Activated CD4-positive, alpha-beta T cell treated with anti-CD3 and anti-CD28 coated beads, Interleukin-2, amount 10 ng/mL, durations not matched to agents 7 days and 5 days (primary cell): ENCODE results near the gene ABAT. TPM values are rescaled to one million over a fixed set of nuclear protein-coding genes. Genes with fewer than 3 reads are reported as not detected.

Experiments used
- CTCF ChIA-PET: fragments of 350-600 bp; sonication (Branson Sonifier 250); formaldehyde crosslinking; loops from one replicate; lab custom pipeline; 2021; ENCODE audit warnings: antibody characterized with exemption; lab: Charles Lee
- POLR2A ChIA-PET: fragments of 350-600 bp; sonication (Branson Sonifier 250); formaldehyde crosslinking; loops from one replicate; lab custom pipeline; 2021; ENCODE audit warnings: antibody characterized with exemption; lab: Charles Lee
- DNase-seq: peaks from one replicate; pipeline ENCODE4 v3.0.0-alpha.2; 2020
- H3K27ac Mint-ChIP-seq: one replicate; pipeline ENCODE4 v1.8.0; 2021; ENCODE audit warnings: mild to moderate bottlenecking, moderate library complexity, mixed read lengths
- H3K27me3 Mint-ChIP-seq: one replicate; pipeline ENCODE4 v1.8.0; 2021; ENCODE audit warnings: mixed read lengths
- H3K36me3 Mint-ChIP-seq: one replicate; pipeline ENCODE4 v1.8.0; 2021; ENCODE audit warnings: low read depth, mixed read lengths
- H3K4me1 Mint-ChIP-seq: one replicate; pipeline ENCODE4 v1.8.0; 2021; ENCODE audit warnings: mixed read lengths
- H3K4me3 Mint-ChIP-seq: one replicate; pipeline ENCODE4 v1.8.0; 2021; ENCODE audit warnings: mild to moderate bottlenecking, moderate library complexity, mixed read lengths
- H3K9me3 Mint-ChIP-seq: one replicate; pipeline ENCODE4 v1.8.0; 2021; ENCODE audit warnings: mixed read lengths
- total RNA-seq, 2 experiments: library from RNA; stranded (reverse); gene quantifications; one replicate each; pipeline ENCODE4 v1.2.3, GENCODE V29; 2021

Gene ABAT
- total RNA-seq, 2 experiments from 2014 or later: 5.4 to 5.6 TPM

DNA sequence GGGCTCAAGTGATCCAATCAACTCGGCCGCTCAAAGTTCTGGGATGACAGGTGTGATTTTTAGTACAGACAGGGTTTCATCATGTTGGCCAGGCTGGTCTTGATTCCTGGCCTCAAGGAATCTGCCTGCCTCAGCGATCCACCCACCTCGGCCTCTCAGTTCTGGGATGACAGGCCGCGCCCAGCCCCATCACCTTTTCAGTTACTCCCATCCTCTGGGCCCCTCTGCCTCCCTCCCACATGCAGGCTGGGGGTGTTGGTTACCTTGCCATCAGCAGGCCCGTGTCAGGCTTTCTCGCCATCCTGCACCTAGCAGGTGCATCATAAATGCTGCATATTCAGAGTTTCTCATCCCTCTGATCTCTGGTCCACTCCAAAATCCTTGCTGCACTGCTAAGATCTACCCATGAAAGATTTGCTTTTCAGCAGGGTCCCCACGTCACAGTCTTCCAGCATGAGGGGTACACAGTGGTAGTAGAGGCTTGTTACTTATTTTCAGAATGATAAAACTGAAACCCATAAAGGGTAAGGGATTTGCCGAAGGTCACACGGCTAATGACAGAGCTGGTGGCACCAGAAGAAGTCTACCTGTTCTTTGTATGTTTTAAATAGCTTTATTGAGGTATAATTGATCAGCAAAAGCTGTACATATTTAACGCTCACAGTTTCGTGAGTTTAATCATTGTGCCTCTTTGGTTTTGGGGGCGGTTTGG, 139.8 kb downstream of the ABAT start:
- H3K4me1 Mint-ChIP-seq: peaks cover 19% of the 10 kb centered on the region
- no peak overlapping the region for H3K27ac Mint-ChIP-seq
- POLR2A ChIA-PET: no interaction called here
- no peaks in the 10 kb centered on the region for H3K27me3 Mint-ChIP-seq
- DNase-seq: no peak
- CTCF ChIA-PET: interaction anchor here (0.7 kb wide), 1 partner anchor 27 kb away, joined by 4 read pairs; no protein-coding TSS in a partner anchor
- H3K4me3 Mint-ChIP-seq: no peak overlapping the region
- H3K9me3 Mint-ChIP-seq: no peaks in the 10 kb centered on the region
- H3K36me3 Mint-ChIP-seq: peaks cover 67% of the 10 kb centered on the region

DNA sequence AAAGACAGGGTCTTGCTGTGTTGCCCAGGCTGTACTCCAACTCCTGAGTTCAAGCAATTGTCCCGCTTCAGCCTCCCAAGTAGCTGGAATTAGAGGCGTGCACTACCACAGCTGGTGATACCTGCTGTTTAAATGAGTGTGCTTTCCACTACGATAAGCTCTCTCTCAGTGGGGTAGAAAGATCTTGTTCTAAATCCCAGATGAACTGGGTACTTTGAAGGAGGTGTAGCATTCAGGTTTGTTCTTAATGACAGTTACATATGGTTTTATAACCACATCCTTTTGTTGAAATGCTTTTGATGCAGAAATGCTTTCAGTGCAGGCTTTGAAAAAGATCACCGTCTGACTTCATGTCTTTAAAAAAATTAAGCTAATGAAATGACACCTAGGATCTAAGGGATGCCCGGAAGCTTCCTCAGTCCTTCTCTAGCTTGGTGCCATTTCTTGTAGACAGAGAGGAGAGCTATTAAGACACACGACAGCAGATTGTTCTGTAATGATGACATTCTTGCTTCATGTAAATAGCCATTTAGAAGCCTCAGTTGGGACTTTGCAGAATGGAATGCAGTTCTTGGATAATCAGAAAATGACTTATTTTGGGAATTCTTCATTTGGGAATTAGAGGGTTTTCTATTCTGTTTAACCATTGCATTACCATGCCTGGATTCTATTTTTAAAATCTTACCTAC, 142.7 kb downstream of the ABAT start:
- CTCF ChIA-PET: interaction anchor here (0.9 to 1.5 kb wide), 3 partner anchors 12 to 63 kb away, joined by 3 to 6 read pairs (median 4); no protein-coding TSS in a partner anchor
- Mint-ChIP-seq H3K4me3 (no peak overlapping the region), H3K36me3 (peaks cover 67% of the 10 kb centered on the region), H3K4me1 (peaks cover 19% of the 10 kb centered on the region), H3K27ac (peak overlapping the region; percentile 76), H3K9me3 (no peaks in the 10 kb centered on the region), H3K27me3 (no peaks in the 10 kb centered on the region)
- peak; percentile 27 for DNase-seq
- POLR2A ChIA-PET: interaction anchor here (0.9 to 1.7 kb wide), 2 partner anchors 37 to 52 kb away, joined by 3 to 5 read pairs; partner anchors contain the start of gene CARHSP1

DNA sequence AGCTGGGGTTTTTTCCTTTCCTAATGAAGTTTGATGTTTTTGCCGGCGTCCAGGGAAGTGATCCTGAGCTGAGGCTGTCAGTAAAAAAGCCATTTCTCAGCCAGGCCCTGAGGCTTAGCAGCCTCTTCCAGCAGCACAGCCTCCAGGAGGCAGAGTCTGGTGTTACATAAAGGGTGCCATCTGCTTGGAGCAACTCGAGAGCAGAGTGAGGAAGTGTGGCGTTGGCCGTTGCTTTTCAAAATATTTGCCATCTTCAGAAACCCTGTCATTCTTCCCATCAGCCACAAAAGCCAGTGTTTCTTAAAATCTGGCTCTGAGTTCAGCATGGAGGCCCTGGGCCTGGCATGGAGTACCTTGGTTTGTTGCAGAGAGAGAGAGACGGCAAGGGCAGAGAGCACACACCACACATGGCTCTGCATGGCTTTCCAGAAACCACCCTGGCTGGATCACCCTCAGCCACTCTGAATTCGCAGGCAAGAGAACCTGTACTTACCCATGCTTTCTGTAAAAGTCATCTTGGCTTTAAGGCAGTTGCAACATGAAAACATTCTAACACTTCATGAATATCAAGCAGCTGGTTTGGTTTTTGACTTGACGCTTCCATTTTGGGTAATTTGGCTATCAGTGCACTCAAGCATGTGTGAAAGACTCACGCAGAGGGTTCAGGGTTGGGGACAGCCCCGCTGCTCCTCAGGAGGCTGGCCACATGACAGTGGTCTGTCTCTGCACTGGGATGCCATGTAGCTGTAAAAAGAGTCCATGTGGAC, 144.3 kb downstream of the ABAT start:
- Mint-ChIP-seq H3K9me3 (no peaks in the 10 kb centered on the region), H3K4me3 (no peak overlapping the region), H3K36me3 (peaks cover 52% of the 10 kb centered on the region), H3K27me3 (no peaks in the 10 kb centered on the region), H3K27ac (no peak overlapping the region), H3K4me1 (peaks cover 19% of the 10 kb centered on the region)
- DNase-seq: no peak
- ChIA-PET POLR2A (no interaction called here), CTCF (interaction anchor here (1.5 to 1.6 kb wide), 2 partner anchors 50 to 62 kb away, joined by 3 to 4 read pairs; partner anchors contain the start of gene CARHSP1)

DNA sequence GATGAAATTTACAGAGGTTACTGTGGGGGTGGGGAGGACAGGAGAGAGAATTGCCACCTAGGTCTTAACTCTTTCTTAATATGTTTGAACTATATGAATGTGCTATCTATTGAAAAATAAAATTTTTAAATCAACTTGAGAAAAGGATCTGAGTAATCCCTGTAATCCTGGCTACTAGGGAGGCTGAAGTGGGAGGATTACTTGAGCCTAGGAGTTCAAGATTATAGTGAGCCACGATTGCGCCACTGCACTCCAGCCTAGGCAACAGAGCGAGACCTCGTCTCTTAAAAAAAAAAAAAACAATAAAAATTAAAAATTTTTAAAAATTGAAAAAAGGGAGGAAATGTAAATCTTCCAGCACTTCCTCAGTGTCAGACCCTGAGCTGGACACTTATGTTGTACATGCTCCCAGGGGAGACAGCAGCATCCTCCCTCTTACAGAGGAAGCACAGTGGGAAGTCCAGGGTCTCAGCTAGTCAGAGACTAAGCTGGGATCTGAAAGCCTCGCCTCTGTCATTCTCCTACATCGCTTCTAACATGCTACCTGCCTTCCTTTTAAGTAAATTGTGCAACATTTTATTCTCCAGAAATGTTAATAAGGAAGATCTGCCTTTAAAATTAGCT, 145.1 kb downstream of the ABAT start:
- H3K27me3 Mint-ChIP-seq: no peaks in the 10 kb centered on the region
- H3K27ac Mint-ChIP-seq: no peak overlapping the region
- peaks cover 50% of the 10 kb centered on the region for H3K36me3 Mint-ChIP-seq
- H3K9me3 Mint-ChIP-seq: no peaks in the 10 kb centered on the region
- H3K4me3 Mint-ChIP-seq: no peak overlapping the region
- peaks cover 19% of the 10 kb centered on the region for H3K4me1 Mint-ChIP-seq
- POLR2A ChIA-PET: no interaction called here
- CTCF ChIA-PET: interaction anchor here (0.6 to 1.6 kb wide), 5 partner anchors 14 to 278 kb away, joined by 3 to 7 read pairs (median 4); partner anchors contain the start of gene CARHSP1
- DNase-seq: no peak

DNA sequence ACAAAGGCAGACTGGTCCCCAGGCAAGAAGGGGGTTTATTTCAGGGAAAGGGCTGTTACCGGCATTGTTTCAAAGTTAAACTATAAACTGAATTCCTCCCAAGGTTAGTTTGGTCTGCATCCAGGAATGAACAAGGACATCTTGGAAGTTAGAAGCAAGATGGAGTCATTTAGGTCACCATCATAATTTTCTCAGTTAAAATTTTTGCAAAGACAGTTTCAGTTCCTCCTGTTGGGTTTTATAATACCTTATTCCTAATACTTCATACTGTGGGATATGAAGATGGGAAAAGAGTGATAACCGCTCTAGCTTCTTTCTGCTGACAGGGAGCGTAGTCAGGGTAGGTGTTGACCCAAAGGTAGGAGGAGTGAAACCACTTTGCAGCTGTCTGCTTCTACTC, 148.0 kb downstream of the ABAT start:
- Mint-ChIP-seq H3K4me3 (no peak overlapping the region), H3K36me3 (peaks cover 38% of the 10 kb centered on the region), H3K27me3 (no peaks in the 10 kb centered on the region), H3K9me3 (no peaks in the 10 kb centered on the region), H3K27ac (no peak overlapping the region), H3K4me1 (peaks cover 5% of the 10 kb centered on the region)
- POLR2A ChIA-PET: no interaction called here
- no peak for DNase-seq
- CTCF ChIA-PET: interaction anchor here (1.0 kb wide), 1 partner anchor 10 kb away, joined by 3 read pairs; no protein-coding TSS in a partner anchor

DNA sequence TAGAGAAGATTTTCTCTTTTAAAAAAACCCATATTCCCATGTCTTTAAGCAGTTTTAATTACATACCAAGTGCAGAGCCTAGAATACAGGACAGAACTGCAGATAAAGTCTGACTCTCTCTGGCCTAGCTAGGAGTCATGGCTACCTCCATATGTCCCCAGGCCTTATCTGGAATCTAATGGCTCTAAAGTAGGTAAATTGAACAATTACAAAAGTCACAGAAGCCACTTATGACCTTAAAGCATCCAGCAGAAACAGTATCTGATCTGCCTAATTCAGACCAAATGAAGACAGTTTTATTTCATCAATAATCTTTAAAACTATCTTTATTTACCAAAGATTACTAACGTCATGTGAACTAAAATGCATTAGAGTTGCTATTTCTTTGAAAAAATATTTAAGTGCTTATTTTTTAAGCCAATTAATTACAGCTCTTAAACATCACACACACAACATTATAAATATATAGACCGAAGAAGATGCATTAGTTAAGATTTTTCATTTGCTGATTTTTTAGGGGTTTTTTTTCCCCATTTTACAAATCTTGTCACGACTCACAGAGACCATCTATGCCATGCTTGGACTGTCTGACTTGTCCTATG, 152.0 kb downstream of the ABAT start:
- peaks cover 39% of the 10 kb centered on the region for H3K36me3 Mint-ChIP-seq
- H3K4me3 Mint-ChIP-seq: no peak overlapping the region
- DNase-seq: no peak
- ChIA-PET POLR2A (no interaction called here), CTCF (no interaction called here)
- H3K9me3 Mint-ChIP-seq: no peaks in the 10 kb centered on the region
- H3K27me3 Mint-ChIP-seq: no peaks in the 10 kb centered on the region
- no peaks in the 10 kb centered on the region for H3K4me1 Mint-ChIP-seq
- peak overlapping the region; percentile 5 for H3K27ac Mint-ChIP-seq

DNA sequence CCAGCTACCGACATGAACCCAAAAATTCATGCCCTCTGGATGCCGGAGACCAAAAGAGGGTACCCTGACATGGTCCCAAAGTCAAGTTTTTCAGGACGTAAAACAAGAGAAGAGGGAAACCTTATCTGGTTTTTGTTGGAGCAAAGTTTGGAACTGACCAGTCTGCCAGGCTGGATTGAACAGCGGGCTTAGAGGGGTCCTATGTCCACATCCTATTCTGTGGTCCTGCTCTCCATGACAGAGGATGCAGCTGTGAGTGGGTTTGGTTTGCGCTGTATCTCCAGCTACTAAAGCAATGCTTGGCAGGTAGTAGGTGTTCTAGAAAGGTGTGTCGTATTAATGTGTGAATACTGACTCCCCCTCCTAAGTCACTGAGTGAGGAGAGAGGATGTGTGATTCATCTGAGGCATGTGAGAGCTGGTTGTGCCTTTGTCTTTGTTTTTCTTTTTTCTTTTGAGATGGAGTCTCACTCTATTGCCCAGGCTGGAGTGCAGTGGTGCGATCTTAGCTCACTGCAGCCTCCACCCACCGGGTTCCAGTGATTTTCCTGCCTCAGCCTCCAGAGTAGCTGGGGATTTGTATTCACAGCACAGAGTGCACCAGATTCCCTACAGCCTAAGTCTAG, 154.2 kb downstream of the ABAT start:
- Mint-ChIP-seq H3K4me3 (no peak overlapping the region), H3K4me1 (peaks cover 20% of the 10 kb centered on the region), H3K9me3 (no peaks in the 10 kb centered on the region), H3K36me3 (peaks cover 54% of the 10 kb centered on the region), H3K27me3 (no peaks in the 10 kb centered on the region), H3K27ac (no peak overlapping the region)
- POLR2A ChIA-PET: interaction anchor here (0.7 kb wide), 1 partner anchor 22 kb away, joined by 3 read pairs; no protein-coding TSS in a partner anchor
- DNase-seq: no peak
- CTCF ChIA-PET: interaction anchor here (1.1 to 1.5 kb wide), 3 partner anchors 12 to 27 kb away, joined by 4 to 6 read pairs (median 6); no protein-coding TSS in a partner anchor

DNA sequence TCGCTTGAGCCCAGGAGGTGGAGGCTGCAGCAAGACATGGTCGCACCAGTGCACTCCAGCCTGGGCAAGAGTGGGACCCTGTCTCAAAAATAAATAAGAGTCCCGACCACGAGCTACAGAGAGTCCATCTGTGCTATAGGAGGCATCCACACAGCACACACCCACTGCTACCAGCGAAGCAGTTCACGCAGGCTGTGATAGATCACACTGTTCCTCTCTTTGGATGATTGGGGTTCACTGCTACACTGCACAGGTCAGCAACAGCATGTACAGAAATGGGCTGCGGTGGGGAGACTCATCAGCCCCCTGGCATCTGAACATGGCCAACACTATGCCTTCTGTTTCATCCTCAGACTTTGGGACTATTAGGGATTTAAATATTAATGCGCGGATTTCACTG, 157.0 kb downstream of the ABAT start:
- Mint-ChIP-seq H3K4me3 (no peak overlapping the region), H3K27me3 (no peaks in the 10 kb centered on the region), H3K27ac (no peak overlapping the region), H3K9me3 (no peaks in the 10 kb centered on the region), H3K36me3 (peaks cover 42% of the 10 kb centered on the region), H3K4me1 (peaks cover 23% of the 10 kb centered on the region)
- CTCF ChIA-PET: interaction anchor here (0.7 kb wide), 1 partner anchor 9 kb away, joined by 3 read pairs; no protein-coding TSS in a partner anchor
- POLR2A ChIA-PET: no interaction called here
- DNase-seq: no peak

DNA sequence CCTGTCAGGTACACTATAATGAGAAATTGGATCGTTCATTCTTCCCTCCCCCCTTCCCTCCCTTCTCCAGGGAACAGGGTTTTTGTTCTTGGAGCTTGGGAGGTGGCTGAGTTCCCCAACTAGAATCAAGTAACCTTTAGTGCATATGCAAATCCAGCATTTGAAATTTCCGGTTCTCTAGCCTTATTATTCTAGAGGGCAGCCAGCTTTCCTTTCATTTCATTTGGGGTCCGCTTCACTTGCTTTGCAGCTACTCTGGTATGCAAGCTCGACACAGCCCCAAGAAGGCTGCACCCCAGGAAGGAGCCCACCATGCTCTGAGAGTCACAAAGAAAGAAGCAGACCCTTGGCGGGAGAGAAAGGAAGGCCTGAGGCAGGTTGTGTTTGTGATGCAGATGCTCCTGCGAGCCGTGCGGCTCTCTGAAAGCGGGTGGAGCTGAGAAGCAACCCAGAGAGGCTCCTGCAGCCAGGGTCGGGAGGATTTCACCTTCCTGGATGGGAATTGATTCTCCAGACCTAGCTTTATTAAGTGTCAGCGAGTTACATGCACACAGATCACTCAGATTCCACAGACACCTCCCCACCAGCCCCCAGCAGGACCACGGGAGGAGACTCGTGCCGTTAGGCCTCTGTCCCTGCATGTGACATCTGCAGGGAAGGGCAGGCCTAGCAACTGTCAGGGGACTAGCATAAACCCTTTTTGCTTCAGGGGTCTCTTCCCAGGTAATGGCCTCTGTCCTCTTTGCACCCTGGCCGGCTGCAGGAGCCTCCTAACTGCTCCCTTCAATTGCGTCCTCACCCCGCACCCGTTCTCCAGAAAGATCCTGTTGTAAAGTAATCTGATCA, 157.7 kb downstream of the ABAT start:
- no peak for DNase-seq
- H3K27ac Mint-ChIP-seq: peak overlapping the region; percentile 68
- H3K4me3 Mint-ChIP-seq: no peak overlapping the region
- ChIA-PET POLR2A (no interaction called here), CTCF (interaction anchor here (0.7 kb wide), 1 partner anchor 9 kb away, joined by 3 read pairs; no protein-coding TSS in a partner anchor)
- no peaks in the 10 kb centered on the region for H3K9me3 Mint-ChIP-seq
- H3K4me1 Mint-ChIP-seq: peaks cover 23% of the 10 kb centered on the region
- no peaks in the 10 kb centered on the region for H3K27me3 Mint-ChIP-seq
- H3K36me3 Mint-ChIP-seq: peaks cover 42% of the 10 kb centered on the region

DNA sequence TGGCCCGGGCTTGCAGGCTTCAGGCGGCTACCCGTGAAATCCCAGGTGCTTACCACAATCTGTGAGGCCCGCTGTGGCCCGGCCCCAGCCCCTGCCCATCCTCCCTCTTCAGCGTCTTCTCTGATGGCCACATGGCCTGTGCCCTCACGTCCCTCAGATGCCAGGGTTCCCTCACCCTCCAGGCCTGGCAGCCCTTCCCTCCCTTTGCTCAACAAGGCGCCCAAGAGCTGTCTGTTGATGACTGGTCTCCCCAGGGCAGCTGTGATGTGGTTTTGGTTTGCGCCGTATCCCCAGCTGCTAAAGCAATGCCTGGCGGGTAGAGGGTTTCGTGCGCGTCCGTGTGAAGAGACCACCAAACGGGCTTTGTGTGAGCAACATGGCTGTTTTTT, 158.3 kb downstream of the ABAT start:
- Mint-ChIP-seq H3K4me1 (peaks cover 23% of the 10 kb centered on the region), H3K27ac (peak overlapping the region; percentile 68)

More for the DNA sequence above, 158.3 kb downstream of the ABAT start:
- peaks cover 42% of the 10 kb centered on the region for H3K36me3 Mint-ChIP-seq
- no peaks in the 10 kb centered on the region for H3K9me3 Mint-ChIP-seq
- CTCF ChIA-PET: no interaction called here
- POLR2A ChIA-PET: no interaction called here
- no peaks in the 10 kb centered on the region for H3K27me3 Mint-ChIP-seq
- no peak overlapping the region for H3K4me3 Mint-ChIP-seq
- no peak for DNase-seq
